ENCODE results near the gene EP400. TPM values are rescaled to one million over a fixed set of nuclear protein-coding genes. Genes with fewer than 3 reads are reported as not detected.

Gene EP400
- total and polyA plus RNA-seq, 4 donors = 11.4 to 47.8 (median 25.7) TPM

- no peak overlapping the region for H3K27ac ChIP-seq (ENCODE audit: low read depth in 1 of 2, low read length in 1 of 2)
- TF ChIP-seq CTCF (IDR thresholded peaks at IDR 0.05; ENCODE audit: control extremely low read depth, extremely low read depth) = no peak
- DNase-seq (no peak), ATAC-seq (ENCODE audit: insufficient read depth, low FRiP score) (no peak)
- H3K36me3 ChIP-seq (ENCODE audit: control insufficient read depth in 4 of 4, insufficient read depth in 4 of 4, low read length in 4 of 4) = peaks cover 2 to 14% (median 7%) of the 10 kb centered on the region in 4 donors
- H3K27me3 ChIP-seq (ENCODE audit: control insufficient read depth in 3 of 3, insufficient read depth in 3 of 3, low read length in 2 of 3) = no peaks in the 10 kb centered on the region
- 89 to 98% methylated on average over 1 of the region's 1 CpG for WGBS, 2 donors
- no peaks in the 10 kb centered on the region for H3K9me3 ChIP-seq (ENCODE audit: control insufficient read depth in 4 of 4, insufficient read depth in 3 of 4, low read length in 3 of 4)
- H3K4me3 ChIP-seq = no peak overlapping the region
- no peak overlapping the region for H3K9ac ChIP-seq (ENCODE audit: insufficient read depth in 1 of 2, low read length in 2 of 2)
- no peaks in the 10 kb centered on the region for H3K4me1 ChIP-seq (ENCODE audit: control insufficient read depth in 5 of 5, insufficient read depth in 5 of 5, low read length in 5 of 5)
Observed at GRCh38 chr12:132000286-132000872, 50.6 kb downstream of the EP400 start.

- Histone ChIP-seq H3K27ac (ENCODE audit: low read depth in 1 of 2, low read length in 1 of 2) (no peak overlapping the region), H3K9ac (ENCODE audit: insufficient read depth in 1 of 2, low read length in 2 of 2) (no peak overlapping the region), H3K4me1 (ENCODE audit: control insufficient read depth in 5 of 5, insufficient read depth in 5 of 5, low read length in 5 of 5) (no peaks in the 10 kb centered on the region), H3K4me3 (no peak overlapping the region), H3K9me3 (ENCODE audit: control insufficient read depth in 4 of 4, insufficient read depth in 3 of 4, low read length in 3 of 4) (no peaks in the 10 kb centered on the region), H3K27me3 (ENCODE audit: control insufficient read depth in 3 of 3, insufficient read depth in 3 of 3, low read length in 2 of 3) (no peaks in the 10 kb centered on the region), H3K36me3 (ENCODE audit: control insufficient read depth in 4 of 4, insufficient read depth in 4 of 4, low read length in 4 of 4) (peaks cover 19 to 26% (median 19%) of the 10 kb centered on the region in 4 donors)
- ATAC-seq (ENCODE audit: insufficient read depth, low FRiP score) = no peak
- DNase-seq = no peak
- TF ChIP-seq CTCF (IDR thresholded peaks at IDR 0.05; ENCODE audit: control extremely low read depth, extremely low read depth) = no peak
- WGBS, 2 donors = 85 to 87% methylated on average over 1 of the region's 1 CpG
Observed at GRCh38 chr12:132003846-132004245, 54.1 kb downstream of the EP400 start.

GRCh38 chr12:132004946-132005345 lies 55.2 kb downstream of the EP400 start:
- Histone ChIP-seq H3K4me3 (no peak overlapping the region), H3K9ac (ENCODE audit: insufficient read depth in 1 of 2, low read length in 2 of 2) (no peak overlapping the region), H3K4me1 (ENCODE audit: control insufficient read depth in 5 of 5, insufficient read depth in 5 of 5, low read length in 5 of 5) (no peaks in the 10 kb centered on the region), H3K27ac (ENCODE audit: low read depth in 1 of 2, low read length in 1 of 2) (no peak overlapping the region), H3K9me3 (ENCODE audit: control insufficient read depth in 4 of 4, insufficient read depth in 3 of 4, low read length in 3 of 4) (no peaks in the 10 kb centered on the region), H3K36me3 (ENCODE audit: control insufficient read depth in 4 of 4, insufficient read depth in 4 of 4, low read length in 4 of 4) (peaks cover 17 to 28% (median 23%) of the 10 kb centered on the region in 4 donors), H3K27me3 (ENCODE audit: control insufficient read depth in 3 of 3, insufficient read depth in 3 of 3, low read length in 2 of 3) (no peaks in the 10 kb centered on the region)
- 95 to 96% methylated on average over 10 of the region's 10 CpGs for WGBS, 2 donors
- ATAC-seq (ENCODE audit: insufficient read depth, low FRiP score) (no peak), DNase-seq (no peak)
- no peak for TF ChIP-seq CTCF (IDR thresholded peaks at IDR 0.05; ENCODE audit: control extremely low read depth, extremely low read depth)
